DMS53 (cell line): Measurements from ENCODE around the gene NXPE2.
A peak's percentile ranks its signal among the peaks of the same experiment; 100 is the strongest.
"Not testable (repeated sequence)": the region's sequence is repeated elsewhere in the genome, so short reads cannot be mapped to it uniquely, and the experiment has no call there.

Experiments
- DNase-seq: peaks from one replicate; lab custom pipeline; 2025; lab: John Stamatoyannopoulos, UW

The NXPE2 gene

GRCh38 chr11:114678125-114679036 lies at the start of gene NXPE2:
TSS of gene NXPE2 (plus strand) at chr11:114678527. CDS start at chr11:114678576, 49 bp downstream.
- peak; percentile 81 for DNase-seq

- DNase-seq, result not testable (repeated sequence)
Measured at GRCh38 chr11:114631445-114631965, 46.8 kb upstream of the NXPE2 start.

GRCh38 chr11:114639440-114639839 lies 38.9 kb upstream of the NXPE2 start:
- DNase-seq, result not testable (repeated sequence)

- DNase-seq, result no peak
Measured at GRCh38 chr11:114650661-114651060, 27.7 kb upstream of the NXPE2 start.

- DNase-seq, result no peak
Measured at GRCh38 chr11:114651145-114651718, 27.1 kb upstream of the NXPE2 start.

- no peak for DNase-seq
Measured at GRCh38 chr11:114653148-114653547, 25.2 kb upstream of the NXPE2 start.

GRCh38 chr11:114664641-114665040 lies 13.7 kb upstream of the NXPE2 start:
- DNase-seq, result no peak

GRCh38 chr11:114666760-114667159 lies 11.6 kb upstream of the NXPE2 start:
- DNase-seq, result no peak

GRCh38 chr11:114668109-114668508 lies 10.2 kb upstream of the NXPE2 start:
- DNase-seq, result no peak

GRCh38 chr11:114673661-114674060 lies 4.7 kb upstream of the NXPE2 start:
- no peak for DNase-seq

- DNase-seq, result no peak
Measured at GRCh38 chr11:114679505-114679904, 1.2 kb downstream of the NXPE2 start.

GRCh38 chr11:114683007-114683406 lies 4.7 kb downstream of the NXPE2 start:
- peak; percentile 48 for DNase-seq

GRCh38 chr11:114684636-114685035 lies 6.3 kb downstream of the NXPE2 start:
- no peak for DNase-seq

GRCh38 chr11:114685097-114685496 lies 6.8 kb downstream of the NXPE2 start:
- no peak for DNase-seq

GRCh38 chr11:114705280-114706024 lies 27.1 kb downstream of the NXPE2 start:
- DNase-seq, result peak; percentile 11

GRCh38 chr11:114709960-114710359 lies 31.6 kb downstream of the NXPE2 start:
- no peak for DNase-seq

GRCh38 chr11:114713756-114714155 lies 35.4 kb downstream of the NXPE2 start:
- no peak for DNase-seq

- no peak for DNase-seq
Measured at GRCh38 chr11:114719562-114719961, 41.2 kb downstream of the NXPE2 start.

GRCh38 chr11:114724916-114725524 lies 46.7 kb downstream of the NXPE2 start:
- DNase-seq, result no peak

GRCh38 chr11:114725623-114726022 lies 47.3 kb downstream of the NXPE2 start:
- DNase-seq, result no peak

GRCh38 chr11:114736806-114737205 lies 58.5 kb downstream of the NXPE2 start:
- no peak for DNase-seq

GRCh38 chr11:114738954-114739353 lies 60.6 kb downstream of the NXPE2 start:
- DNase-seq, result peak; percentile 80
